HG03342 (cell line): Measurements from ENCODE around the gene SOWAHB.

Source experiments
- ATAC-seq: cut with Tn5 transposase; IDR thresholded peaks from one replicate; pipeline ENCODE4 v1.9.1; 2021; ENCODE audit warnings: mild to moderate bottlenecking, moderate library complexity; ENCODE audit not compliant: unreplicated experiment

Gene SOWAHB

DNA sequence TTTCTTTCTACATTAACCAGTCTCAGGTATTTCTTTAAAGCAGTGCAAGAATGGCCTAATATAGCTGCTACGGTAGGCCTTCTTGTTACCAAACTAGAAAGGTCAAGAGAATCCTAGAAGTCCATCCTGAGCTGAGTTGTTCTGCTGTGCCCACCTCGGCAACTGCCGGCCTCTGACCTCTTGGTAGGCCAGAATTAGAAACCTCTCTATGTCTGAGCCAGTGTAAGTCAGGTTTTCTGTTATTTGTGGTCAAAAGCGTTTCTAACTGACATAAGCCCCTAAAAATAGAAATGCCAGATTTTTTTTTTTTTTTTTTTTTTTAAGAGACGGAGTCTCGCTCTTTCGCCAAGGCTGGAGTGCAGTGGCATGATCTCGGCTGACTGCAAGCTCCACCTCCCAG lies 43.1 kb downstream of the SOWAHB start:
- ATAC-seq = no peak

- no peak for ATAC-seq
Measured at GRCh38 chr4:76851375-76851774, 46.6 kb downstream of the SOWAHB start.

- no peak for ATAC-seq
Measured at GRCh38 chr4:76850010-76850441, 47.9 kb downstream of the SOWAHB start.
